Cardiac fibroblast (primary cell): ENCODE results near the gene ZBED1.

ENCODE experiments used
- DNase-seq, 2 donors: peaks; one replicate each; pipeline versions ENCODE4 v3.0.0 to v3.0.0-alpha.2; 2010; ENCODE audit warnings: low read depth in 2 of 2
- H3K4me3 ChIP-seq, 2 donors: replicated peaks in 1 of 2; 1 replicate in 1 of 2; 2 replicates in 1 of 2; pipeline ENCODE4 v1.5.1; 2011; ENCODE audit warnings: low read depth in 2 of 2, low read length in 2 of 2, mild to moderate bottlenecking in 2 of 2, moderate library complexity in 1 of 2
- TF ChIP-seq, protein P1 (sequence below): IDR thresholded peaks from one replicate; pipeline ENCODE4 v1.5.1; 2011; ENCODE audit warnings: low read depth, mild to moderate bottlenecking, low read length, inconsistent platforms

The ZBED1 gene

GRCh38 chrX:2499507-2499906 is 1.3 kb downstream of the ZBED1 start:
- TF ChIP-seq, protein P1, sequence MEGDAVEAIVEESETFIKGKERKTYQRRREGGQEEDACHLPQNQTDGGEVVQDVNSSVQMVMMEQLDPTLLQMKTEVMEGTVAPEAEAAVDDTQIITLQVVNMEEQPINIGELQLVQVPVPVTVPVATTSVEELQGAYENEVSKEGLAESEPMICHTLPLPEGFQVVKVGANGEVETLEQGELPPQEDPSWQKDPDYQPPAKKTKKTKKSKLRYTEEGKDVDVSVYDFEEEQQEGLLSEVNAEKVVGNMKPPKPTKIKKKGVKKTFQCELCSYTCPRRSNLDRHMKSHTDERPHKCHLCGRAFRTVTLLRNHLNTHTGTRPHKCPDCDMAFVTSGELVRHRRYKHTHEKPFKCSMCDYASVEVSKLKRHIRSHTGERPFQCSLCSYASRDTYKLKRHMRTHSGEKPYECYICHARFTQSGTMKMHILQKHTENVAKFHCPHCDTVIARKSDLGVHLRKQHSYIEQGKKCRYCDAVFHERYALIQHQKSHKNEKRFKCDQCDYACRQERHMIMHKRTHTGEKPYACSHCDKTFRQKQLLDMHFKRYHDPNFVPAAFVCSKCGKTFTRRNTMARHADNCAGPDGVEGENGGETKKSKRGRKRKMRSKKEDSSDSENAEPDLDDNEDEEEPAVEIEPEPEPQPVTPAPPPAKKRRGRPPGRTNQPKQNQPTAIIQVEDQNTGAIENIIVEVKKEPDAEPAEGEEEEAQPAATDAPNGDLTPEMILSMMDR: no peak
- H3K4me3 ChIP-seq: peak overlapping the region; percentile 69 to 78
- no peak for DNase-seq

DNA sequence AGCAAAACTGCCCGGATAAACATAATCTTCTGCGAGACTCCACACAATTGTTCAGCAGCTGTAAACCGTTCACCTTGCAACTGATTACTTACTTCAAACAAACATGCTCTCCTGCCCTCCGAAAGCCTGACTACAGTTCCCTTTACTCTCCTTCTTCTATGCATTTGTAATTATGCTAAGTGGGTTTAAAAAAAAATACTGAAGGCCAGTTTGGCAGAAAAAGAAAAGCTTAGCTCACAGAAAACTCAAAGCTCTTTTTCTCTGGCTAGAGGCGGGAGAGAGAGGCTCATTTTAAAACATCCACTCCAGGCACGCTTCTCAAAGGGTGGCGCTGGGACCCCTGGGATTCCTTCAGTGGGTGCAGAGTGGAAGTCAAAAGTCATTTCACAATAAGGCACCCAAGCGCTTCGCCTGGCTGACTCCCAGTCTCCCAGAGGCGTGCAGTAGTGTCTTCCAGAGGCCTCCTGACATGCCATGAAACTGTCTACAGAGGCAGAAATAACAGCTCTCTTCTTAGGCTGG is 1.9 kb downstream of the ZBED1 start:
- peak; percentile 33 to 38 for DNase-seq
- TF ChIP-seq, protein P1: no peak
- H3K4me3 ChIP-seq: peak overlapping the region; percentile 17 to 78

DNA sequence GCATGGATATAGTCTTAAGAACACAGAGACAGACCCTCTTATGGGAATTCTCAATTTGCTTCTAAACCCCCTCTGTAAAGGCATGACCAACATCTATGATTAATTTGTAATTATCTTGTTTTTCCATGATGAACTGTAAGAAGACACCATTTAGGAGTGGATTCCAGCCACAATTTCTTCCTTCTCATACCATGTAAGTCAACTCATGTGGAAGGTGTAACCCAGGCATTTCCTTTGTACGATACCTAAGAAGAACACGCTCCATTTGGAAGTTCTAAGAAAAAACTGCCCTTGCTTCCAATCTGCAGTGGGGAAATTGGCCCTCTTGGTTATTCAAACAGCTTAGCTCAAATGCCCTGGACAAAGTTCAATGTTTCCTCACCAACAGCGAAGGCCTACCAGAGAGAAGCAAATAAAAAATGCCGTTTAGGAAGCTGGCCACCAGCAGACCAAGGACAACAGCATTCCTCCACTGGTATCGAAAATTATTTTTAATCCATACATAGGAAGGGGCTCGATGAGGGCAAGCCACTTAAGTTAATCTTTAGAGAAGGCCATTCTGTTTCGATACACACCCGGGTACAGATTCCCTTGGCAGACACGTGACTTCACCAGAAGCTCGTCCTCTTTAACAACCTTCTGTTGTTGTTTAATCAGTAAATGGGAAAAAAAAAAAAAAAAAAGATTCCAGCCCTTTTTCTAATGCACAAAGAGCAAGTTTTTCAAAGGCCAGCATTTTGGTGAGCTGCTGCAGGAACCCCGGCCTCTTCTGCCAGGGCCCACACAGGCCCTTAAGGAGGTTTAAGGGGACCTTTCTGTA is 2.6 kb downstream of the ZBED1 start:
- TF ChIP-seq, protein P1: no peak
- peak; percentile 29 to 42 for DNase-seq
- H3K4me3 ChIP-seq: peak overlapping the region; percentile 17 to 78

DNA sequence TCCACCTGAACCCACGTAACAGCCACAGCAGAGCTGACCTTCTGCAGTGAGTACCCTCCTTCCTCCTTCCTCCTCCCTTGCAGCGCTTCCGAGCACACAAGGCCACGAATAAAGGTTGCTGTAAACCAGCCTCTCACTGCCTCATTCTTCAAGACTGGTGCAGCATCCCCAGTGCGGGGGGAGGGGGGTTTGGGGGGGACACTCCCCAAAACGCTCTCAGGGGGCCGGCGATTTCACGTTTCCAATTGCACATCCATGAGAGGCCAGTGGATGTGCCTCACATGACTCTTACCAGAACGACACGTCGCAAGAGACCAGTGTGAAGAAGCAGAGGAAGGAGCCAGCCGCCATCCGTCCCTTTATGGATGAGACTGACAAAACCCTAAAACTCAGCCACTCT is 5.2 kb downstream of the ZBED1 start:
- H3K4me3 ChIP-seq: no peak overlapping the region
- DNase-seq: no peak
- TF ChIP-seq, protein P1: no peak

DNA sequence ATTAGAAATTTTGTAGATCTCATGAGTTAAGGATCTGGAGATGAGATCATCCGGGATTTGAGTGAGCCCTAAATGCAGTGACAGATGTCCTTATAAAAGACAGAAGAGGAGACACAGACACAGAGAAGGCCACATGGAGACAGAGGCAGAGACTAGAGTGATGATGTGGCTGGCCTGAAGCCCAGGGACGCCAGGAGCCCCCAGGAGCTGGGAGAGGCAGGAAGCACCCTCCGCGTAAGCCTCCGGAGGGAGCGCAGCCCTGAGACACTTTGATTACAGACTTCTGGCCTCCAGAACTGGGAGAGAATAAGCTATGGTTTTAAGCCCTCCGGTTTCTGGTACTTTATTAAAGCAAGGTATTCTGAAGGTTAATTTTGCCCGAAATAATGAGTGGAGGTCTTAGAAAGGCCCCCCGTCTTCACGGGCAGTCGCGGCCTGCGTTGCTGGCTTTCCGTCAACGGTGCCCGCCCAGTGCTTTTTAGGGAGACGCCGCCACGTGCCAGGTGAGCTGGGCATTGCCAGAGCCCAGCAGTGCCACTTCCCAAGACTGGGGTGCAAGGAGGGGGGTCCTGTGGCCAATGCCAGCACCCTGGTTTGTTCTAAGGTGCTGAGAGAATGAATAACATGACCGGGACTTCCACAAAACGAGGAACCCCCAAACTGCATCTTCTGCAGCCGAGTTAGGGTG is 8.1 kb downstream of the ZBED1 start:
- H3K4me3 ChIP-seq: no peak overlapping the region
- no peak for DNase-seq
- TF ChIP-seq, protein P1: no peak

GRCh38 chrX:2490634-2491033 is 10.1 kb downstream of the ZBED1 start:
- no peak for DNase-seq
- TF ChIP-seq, protein P1: no peak

More at GRCh38 chrX:2490634-2491033, 10.1 kb downstream of the ZBED1 start:
- H3K4me3 ChIP-seq: no peak overlapping the region
